GM18519 (cell line): ENCODE results near the gene MEGF6.

Source experiments
- ATAC-seq: cut with Tn5 transposase; IDR thresholded peaks from one replicate; pipeline ENCODE4 v1.9.1; 2021; ENCODE audit warnings: mild to moderate bottlenecking, moderate library complexity; ENCODE audit not compliant: unreplicated experiment, low FRiP score

The MEGF6 gene

DNA sequence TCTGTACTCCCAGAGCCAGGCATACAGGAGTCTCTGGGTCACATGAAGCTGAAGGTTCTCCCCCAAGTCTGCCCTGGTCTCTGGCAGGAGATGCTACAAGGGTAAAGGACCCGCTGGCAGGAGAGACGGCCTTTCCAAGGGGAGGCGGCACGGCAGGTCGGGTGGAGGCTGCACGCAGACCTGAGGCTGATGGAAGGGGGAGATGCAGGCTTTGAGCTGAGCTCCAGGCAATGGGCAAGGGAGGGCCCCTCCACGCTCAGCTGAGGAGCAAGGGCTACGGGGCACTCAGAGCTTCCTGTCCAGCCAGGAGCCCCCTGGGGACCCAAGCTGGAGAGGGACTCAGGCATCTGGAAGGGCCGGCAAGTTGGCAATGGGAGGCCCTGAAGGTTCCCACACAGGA is 50.3 kb downstream of the MEGF6 start:
- ATAC-seq: no peak

DNA sequence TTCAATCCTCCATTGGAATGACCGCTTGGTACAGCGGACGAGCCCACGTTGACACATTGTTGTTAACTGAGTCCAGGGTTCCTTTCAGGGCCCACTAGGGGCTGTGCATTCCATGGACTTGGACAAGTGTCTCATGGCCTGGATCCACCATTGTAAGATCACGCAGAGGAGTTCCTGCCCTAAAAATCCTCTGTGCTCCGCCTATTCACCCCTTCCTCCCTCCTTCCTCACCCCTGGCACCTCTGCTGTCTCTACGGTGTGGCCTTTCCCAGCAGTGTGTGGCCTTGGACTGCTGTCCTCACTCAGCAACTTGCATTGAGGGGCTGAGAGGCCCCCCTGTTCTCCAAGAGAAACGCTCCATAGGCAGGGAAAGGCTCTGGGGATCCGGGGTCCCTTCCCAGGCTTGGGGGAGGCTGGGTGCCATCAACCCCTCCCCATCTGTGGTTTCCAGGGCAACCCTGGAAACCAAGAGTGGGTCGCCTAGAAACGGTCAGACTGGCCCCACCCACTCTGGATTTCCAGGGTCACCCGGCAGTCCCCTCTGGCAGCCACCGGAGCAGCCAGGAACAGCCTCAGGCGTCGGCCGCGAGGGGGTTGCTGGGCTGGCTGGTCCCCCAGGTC is 50.9 kb downstream of the MEGF6 start:
- no peak for ATAC-seq

DNA sequence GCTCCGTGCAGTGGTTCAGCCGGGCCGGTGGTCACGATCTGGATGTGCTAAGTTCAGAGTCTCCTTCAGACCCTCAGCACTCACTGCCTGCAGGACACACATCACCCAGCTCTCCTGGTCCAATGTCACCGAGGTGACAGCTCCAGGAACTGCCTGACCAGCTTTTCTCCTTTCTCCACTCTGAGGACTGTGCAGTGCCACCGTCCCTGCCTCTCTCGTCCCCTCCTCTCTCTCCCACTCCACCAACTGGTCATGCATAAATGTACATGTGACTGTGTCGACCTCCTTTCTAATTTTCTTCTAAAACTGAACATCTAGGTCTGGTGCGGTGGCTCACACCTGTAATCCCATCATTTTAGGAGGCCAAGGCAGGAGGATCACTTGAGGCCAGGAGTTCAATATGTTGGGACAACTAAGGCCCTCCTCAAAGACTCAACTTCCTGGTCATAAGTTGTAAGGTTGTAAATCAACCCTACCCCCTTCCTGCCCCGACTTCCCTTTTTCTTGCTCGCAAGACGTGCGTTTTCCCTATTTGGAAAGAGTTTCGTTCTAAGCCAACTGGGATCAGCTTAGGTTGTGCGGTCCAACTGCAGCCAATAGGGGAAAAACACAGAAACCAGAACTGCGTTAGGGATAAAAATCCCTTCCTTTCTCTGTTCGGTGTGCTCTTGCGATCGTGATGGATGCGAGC is 53.1 kb downstream of the MEGF6 start:
- ATAC-seq: no peak

DNA sequence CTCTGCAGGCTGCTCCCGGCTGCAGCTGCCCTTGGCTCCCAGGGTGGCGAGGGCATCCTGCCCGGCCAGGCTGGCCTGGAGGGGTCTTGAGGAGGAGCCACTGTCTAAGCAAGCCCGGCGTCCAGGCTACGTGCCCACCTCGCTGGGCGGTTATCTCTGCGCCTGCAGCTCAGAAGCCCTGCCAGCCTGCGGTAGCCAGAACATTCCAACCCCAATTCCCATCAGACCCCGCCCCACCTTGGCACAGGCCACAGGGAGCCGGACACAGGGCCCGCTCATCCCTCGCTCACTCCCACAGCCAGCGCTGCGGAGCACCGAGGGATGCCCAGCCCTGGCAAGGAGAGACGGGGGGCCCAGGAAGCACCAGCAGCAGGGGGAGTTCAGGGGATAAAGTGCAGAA is 53.9 kb downstream of the MEGF6 start:
- no peak for ATAC-seq

DNA sequence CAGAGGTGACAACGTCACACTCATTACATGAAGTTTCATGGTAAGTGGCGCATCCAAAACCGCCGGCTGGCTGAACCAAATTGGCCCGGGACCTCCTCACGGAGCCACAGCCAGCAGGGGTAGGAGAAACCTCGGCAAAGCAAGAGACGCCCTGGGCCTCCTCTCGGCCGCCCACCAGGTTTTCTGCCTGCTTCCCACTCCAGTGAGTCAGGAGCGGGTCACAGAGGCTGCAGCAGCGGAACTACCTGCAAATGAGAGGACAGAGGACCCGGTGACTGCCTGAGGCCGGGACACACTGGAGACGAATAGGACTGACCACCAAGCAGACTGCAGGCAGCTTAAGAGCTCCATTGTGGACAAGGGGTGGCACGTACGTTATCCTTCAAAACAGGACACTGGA is 55.0 kb downstream of the MEGF6 start:
- ATAC-seq: no peak

DNA sequence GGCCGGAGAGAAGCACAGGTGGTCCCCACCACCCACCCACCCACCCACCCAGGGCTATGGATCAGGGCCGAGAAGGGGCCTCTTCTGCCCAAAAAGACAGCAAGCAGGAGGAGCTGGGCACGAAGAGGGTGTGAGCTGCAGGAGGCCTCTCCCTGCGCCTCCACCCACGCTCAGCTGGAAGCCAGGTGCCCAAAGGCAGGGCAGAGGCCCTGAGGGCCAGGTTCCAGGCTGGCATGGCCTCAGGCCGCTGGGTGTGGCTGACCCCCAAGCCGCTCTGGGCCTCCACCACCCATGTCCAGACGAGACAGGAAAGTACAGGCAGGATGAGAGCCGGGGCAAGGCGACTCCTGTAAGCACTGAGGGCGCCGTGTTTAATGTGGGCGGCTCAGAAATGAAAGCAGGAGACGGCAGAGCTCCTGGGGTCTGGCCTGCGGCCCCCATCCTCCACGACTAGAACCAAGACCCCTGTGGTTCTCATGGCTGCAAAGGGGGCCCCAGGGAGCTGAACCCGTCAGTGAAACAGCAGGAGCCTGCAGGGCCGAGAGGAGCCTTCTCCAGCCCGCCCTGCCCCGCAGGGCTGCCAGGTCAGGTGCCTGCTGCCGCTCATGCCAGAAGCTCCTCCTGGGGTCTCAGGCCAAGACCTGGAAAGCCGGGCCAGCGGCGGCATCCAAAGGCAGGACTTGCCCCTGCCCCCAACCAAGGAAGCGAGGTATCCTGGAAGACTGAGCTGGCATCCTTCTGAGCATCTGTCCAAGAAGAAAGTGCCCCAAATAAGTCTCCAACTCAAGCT is 56.0 kb downstream of the MEGF6 start:
- ATAC-seq: no peak

DNA sequence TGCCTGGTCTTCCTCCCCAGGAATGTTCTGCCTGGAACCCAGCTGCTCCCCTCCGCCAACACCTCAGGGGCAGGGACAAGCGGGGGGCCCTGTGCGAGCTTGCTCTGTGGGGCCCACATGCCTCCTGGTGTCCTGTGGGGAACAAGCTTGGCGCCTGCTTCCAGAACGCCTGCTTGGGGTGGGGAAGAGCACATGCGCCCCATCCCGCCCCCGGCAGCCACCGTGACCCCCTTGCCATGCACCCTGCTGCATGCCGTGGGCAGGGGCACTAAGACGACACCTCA is 57.4 kb downstream of the MEGF6 start:
- no peak for ATAC-seq

DNA sequence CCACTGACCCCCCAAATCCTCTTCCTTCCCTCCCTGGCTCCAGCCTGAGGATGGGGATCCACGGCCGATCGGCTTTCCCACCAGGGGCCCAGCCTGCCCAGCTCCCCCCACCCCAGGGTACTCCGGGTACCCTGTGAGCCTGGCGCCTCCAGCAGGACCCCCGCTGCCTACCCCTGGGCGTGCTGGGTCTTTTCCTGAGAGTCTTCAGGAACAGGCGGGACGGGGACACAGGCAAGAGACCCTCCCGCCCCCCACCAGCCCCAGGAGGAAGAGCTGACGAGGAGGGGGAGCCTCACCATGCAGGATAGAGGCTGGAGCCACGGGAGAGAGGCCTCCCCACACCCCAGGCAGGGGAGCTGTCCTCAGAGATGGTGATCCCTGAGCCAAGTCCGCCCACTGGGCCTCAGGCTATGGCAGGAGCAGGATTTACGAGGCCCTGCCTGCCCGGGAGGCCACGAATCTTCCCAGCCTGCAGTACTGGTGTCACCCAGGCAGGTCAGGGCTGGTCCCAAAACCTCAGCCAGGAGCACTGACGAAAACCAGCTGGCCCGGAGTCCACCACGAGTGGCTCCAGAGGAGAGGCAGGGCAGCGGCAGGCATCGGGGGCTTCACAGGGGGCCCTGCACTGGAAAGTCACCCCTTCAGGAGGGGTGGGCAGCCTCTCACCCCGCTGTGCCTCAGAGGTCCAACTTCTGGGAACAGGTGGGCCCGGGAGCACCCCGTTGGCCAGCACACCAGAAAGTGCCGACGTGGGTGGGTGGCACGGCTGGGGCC is 58.0 kb downstream of the MEGF6 start:
- ATAC-seq: no peak

DNA sequence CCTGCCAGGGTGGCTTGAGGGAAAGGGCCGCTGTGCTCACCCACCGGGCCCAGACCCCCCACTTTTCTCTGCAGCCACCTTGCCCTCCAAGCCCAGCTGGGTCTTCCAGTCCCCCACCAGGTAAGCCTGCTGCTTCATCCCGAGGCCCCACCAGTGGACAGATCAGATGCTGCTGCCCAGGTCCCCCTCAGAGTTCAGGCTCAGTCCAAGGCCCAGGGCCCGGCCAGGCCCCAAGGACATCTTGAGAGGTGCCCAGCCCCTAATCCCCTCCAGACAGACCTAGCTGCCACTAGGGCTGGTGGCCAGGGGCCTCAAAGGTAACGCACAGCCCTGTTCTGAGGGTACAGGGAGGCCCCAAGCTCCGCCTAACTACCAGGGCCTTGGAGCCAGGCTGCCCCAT is 58.6 kb downstream of the MEGF6 start:
- ATAC-seq: no peak

DNA sequence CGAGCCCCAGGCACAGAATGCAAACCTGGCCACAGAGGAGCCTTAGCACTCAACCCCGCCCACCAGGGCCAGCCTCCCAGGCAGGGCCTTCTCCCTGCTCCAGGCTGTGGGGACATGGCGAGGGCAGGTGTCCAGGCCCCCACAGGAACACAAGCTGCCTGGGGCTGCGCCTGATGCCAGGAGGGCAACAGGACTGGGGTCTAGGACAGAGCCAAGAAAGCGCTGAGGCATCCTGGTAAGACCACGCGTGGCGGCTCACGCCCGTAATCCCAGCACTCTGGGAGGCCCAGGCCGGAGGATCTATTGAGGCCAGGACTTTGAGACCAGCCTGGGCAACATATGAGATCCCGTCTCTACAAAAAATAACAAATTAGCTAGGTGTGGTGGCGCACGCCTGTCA is 59.1 kb downstream of the MEGF6 start:
- ATAC-seq: no peak

DNA sequence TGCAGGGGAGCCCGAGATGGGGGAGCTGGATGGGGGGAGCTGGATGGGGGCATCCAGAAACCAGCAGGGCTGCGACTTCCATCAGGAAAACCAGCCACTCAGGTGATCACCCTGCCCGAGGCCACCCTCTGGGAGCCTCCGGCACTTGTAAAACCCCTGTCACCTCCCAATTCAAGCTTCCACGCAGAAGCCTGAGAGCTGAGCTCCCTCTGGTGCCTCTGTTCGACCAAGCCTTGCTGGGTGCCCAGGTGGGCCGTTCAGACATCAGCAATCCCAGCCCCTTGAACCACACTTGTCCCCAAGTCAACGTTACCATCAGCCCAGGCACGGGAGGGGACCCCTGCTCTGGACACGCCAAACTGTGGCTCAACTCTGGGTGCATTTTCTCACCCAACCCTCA is 59.6 kb downstream of the MEGF6 start:
- no peak for ATAC-seq

DNA sequence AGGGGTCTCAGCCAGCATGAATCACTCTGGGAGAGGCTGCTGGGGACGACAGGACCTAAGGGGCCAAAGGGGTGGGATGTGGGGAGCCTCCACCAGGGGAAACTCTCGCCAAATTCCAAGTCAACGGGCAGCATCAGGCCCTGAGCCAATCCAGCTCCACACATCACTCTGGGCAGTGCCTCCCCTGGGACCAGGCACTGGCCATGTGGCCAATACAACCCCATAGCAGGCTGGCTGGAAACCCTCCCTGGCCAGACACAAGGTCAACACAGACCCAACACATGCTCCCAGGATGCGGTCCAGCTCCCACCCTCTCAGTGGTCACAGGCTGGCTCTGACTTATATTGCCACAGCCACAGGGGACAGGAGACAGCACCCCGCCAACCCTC is 60.0 kb downstream of the MEGF6 start:
- ATAC-seq: no peak

DNA sequence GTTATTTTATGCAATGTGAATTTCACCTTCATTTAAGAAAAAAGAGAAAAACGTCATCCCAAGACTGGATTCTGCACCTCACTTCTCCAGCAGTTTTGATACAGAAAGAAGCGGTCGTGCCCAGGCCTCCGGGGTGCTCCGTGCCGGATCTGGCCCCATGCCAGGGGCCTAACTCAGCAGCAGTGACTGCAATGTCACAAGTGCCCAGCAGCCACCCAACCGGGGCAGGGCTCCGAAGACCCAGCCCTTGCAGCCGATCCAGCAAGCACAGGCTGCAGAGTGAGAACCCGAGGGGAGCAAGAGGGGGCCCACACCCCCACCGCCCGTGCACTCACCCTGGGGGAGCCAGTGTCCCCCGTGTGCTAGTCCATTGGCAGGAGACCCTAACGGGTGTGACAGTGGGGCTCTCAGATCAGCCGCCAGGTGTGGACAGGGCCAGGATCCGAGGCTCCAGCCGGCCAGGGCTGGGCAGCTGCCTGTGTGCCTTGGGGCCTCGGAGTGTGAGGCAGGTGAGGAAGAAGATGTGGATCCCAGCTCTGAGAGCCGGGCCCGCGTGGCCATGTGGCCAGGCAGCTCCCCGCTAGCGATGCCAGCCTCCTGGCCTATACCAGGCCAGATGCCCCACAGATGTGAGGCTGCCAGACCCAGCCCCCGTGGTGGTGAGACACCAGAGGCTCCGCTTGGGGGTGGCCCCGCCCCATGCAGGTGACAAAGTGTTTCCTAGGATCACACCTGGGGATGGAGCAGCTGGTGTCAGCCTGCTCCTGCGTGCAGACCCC is 60.6 kb downstream of the MEGF6 start:
- no peak for ATAC-seq

DNA sequence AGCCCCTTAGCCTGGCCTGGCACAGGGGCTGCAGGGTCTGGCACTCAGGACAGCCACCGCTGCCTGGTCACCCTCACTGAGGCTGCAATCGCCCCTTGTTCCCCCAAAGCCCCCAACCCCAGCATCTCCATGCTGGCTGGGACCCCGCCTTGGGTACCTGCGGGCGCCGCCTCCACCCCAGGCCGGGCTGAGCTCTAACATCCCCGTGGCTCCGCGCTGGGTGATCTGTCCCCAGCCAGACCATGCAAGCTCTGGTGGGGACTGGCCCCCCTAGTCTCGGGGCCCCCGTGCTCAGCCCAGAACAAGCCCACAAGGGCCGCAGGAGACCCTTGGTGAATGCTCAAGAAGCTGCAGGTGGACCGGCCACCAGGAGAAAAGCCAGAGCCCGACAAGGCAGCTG is 62.4 kb downstream of the MEGF6 start:
- ATAC-seq: no peak

DNA sequence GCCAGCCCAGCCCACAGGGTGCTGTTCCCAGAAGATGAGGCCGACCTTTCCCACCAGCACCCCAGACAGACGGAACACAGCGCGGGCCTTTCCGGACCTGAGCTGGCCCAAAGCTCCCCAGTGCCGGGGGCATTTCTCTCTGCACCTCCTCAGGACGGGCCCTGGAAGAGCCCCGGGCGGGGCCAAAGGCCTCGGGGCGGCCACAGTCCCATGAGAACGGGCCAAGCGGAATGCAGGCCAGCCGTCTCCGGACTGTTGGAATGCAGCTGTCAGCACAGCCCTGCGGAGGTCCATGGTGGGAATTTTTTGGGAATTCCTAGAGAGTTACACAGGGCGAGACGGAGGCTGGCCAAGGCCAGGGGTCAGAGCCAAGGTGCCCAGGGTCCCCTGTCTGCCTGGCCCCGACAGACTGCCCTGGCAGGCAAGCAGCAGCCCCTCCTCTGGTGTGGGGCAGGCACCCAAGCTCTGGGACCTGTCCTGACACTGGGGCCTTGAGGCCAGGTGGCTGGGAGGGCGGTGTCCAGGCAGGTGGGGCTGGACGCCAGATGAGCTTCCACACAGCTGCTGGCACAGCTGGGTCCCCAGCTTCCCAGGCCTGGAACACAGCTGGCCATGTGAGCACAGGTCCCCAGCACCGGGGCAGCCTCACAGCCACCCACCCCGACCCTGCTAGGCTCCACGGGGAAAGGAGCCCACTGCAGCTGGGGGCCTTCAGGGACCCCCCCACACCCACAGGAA is 63.0 kb downstream of the MEGF6 start:
- no peak for ATAC-seq

DNA sequence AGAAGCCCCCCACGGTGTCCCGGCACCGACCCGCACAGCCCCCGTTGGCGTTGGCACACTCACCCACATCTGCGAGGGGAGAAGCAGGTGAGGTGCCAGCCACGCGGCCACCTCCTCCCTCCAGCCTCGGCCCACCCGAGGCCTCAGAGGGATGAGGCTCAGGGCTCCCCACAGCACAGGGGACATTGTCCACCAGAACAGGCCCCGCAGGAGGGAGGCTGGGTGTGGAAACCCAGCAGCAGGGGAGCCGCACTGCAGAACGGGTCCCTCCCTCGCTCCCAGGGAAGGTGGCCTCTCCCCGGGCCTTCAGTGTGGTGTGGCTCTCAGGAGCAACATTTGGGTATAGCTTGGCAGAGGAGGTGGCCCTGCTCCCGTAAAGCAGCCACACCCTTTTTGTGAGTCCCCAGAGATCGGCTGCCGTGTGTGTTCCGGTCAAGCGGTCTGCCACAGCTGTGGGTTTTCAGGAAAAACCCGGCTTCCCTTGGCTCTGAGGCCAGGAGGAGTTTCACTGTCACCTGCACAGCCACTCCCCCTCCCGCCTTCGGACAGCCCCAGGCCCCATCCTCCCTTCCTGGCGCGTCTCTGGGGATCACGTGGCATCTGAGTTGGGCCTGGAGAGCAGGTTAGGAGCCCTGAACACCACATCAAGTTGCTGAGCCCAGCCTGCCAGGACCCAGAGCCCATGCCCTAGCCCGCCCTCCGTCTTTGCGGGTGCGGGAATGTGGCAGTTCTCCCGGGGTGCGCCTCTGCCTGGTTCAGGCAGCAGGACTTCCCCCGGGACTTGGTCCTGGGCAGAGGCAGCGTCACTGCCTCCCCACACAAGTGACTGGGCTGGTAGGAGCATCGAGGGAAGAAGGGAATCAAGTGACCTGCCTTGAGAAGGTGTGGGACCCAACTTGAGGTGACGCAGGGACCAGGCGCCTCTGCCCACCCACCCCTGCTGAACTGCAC is 64.0 kb downstream of the MEGF6 start:
- ATAC-seq: no peak

DNA sequence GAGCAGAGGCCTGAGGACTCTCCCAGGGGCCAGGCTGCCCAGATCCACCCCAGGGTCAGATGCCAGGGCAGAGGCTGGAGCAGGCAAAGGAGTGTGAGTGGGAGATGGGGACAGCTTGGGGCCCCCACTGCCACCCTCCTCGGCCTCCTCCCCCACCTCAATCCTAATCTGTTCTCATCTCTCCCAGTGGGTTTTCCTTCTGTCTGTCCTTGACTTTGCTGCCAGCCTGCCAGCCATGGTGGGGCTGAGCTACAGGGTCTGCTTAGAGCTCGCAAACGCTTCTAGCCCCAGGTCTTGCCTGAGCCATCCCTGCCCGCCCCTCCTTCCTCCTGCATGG is 65.3 kb downstream of the MEGF6 start:
- ATAC-seq: no peak

DNA sequence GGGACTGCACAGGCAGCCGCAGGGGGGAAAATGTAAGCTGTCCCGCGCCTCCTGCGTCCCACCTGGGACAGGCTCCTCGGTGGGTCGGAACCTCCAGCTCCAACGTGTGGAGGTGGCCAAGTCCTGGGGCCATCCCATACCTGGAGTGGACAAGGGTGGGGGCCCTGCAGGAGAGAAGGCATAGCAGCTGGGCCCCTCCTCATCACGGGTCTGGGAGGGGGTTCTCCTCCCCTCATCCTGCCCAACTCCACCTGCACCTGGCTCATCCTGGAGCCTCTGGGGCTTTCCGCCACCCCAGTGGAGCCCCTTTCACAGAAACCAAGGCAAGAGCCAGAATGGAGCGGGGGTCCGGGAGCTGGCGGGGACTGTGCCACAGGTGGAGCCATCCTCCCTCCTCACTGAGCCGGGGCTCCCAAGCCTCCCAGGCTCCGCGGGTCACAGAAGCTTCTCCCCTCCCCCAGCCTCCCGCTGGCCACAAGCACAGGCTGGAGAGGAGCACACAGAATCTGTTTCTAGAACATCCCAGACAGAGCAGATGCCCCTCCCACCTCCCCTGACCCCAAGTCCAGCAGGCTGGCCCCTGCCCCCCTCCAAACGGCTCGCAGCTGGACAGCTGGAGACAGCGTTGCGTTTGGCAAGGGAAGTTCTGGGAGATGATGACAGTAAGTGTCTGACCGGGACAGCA is 65.8 kb downstream of the MEGF6 start:
- ATAC-seq: no peak
